Measurements from ENCODE around the gene BCAR1.

DNA sequence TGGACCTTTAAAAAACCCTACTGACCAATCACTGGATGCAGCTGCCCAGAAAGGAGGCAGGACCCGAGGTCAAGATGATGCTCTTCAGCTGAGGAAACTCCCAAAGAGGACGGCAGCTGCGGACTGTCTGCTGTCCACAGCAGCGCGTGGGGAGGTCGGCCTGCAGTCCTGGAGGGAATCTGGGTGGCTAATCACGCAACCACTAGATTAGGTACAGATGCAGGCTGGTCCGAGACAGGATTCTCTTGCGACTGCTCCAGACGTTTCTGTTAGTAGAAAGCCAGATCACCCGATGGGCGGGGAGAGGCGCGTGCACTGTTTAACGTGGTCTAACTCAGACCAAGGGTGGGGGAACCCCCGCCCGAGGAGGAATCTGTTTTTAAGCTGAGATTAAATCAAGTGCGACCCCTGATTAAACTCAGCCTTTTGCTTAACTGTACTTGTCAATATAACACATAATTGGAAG lies 53.3 kb downstream of the BCAR1 start:
- TF ChIP-seq, protein P1, sequence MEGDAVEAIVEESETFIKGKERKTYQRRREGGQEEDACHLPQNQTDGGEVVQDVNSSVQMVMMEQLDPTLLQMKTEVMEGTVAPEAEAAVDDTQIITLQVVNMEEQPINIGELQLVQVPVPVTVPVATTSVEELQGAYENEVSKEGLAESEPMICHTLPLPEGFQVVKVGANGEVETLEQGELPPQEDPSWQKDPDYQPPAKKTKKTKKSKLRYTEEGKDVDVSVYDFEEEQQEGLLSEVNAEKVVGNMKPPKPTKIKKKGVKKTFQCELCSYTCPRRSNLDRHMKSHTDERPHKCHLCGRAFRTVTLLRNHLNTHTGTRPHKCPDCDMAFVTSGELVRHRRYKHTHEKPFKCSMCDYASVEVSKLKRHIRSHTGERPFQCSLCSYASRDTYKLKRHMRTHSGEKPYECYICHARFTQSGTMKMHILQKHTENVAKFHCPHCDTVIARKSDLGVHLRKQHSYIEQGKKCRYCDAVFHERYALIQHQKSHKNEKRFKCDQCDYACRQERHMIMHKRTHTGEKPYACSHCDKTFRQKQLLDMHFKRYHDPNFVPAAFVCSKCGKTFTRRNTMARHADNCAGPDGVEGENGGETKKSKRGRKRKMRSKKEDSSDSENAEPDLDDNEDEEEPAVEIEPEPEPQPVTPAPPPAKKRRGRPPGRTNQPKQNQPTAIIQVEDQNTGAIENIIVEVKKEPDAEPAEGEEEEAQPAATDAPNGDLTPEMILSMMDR (IDR thresholded peaks at IDR 0.05), result no peak
- TF ChIP-seq, protein P2, sequence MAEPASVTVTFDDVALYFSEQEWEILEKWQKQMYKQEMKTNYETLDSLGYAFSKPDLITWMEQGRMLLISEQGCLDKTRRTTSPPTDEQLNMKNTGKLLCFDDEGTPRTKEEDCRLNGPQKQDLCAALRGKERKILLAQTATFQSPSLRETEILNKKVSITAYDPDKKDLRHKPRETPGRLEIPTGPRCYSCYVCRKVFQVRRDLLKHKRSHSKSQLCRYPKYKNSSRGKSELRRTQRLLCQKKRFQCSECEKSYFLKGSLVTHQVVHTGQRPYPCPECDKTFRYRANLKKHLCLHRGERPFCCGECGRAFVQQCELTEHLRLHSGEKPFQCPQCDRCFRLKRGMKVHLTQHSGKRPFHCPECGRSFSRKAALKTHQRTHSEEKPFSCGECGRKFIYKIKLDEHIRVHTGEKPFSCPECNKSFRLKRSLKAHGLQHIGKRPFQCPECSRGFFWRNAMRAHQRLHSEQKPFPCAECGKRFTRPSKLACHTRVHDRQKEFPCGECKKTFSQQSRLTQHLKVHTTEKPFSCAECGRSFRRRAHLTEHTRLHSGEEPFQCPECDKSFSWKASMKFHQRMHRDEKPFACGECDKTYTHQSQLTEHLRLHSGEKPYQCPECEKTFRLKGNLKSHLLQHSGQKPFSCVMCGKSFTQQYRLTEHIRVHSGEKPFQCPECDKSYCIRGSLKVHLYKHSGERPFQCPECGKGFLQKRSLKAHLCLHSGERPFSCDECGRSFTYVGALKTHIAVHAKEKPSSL (CRISPR knock-in tag; conservative IDR thresholded peaks at IDR 0.05), result no peak
- no peak for TF ChIP-seq CREB1 (CRISPR knock-in tag; IDR thresholded peaks at IDR 0.05)
- TF ChIP-seq, protein P3, sequence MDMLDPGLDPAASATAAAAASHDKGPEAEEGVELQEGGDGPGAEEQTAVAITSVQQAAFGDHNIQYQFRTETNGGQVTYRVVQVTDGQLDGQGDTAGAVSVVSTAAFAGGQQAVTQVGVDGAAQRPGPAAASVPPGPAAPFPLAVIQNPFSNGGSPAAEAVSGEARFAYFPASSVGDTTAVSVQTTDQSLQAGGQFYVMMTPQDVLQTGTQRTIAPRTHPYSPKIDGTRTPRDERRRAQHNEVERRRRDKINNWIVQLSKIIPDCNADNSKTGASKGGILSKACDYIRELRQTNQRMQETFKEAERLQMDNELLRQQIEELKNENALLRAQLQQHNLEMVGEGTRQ (CRISPR knock-in tag; IDR thresholded peaks at IDR 0.05), result no peak
- no peak for TF ChIP-seq SMAD3 (CRISPR knock-in tag; IDR thresholded peaks at IDR 0.05; ENCODE audit: borderline replicate concordance)
- no peak for TF ChIP-seq NR2C2 (CRISPR knock-in tag; IDR thresholded peaks at IDR 0.05)
- TF ChIP-seq, protein P4, sequence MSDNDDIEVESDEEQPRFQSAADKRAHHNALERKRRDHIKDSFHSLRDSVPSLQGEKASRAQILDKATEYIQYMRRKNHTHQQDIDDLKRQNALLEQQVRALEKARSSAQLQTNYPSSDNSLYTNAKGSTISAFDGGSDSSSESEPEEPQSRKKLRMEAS (CRISPR knock-in tag; IDR thresholded peaks at IDR 0.05), result no peak

Data from WTC11 (cell line).